Endothelial cell (in vitro differentiated cells): ENCODE measurements around the gene WASF2. TPM values are rescaled to one million over a fixed set of nuclear protein-coding genes. Genes with fewer than 3 reads are reported as not detected.

Experiments
- DNase-seq: peaks from one replicate; pipeline ENCODE4 v3.0.0; 2021; ENCODE audit warnings: low spot score
- H3K27ac Mint-ChIP-seq: one replicate; pipeline ENCODE4 v1.8.0; 2021; ENCODE audit warnings: mixed read lengths, inconsistent platforms; ENCODE audit not compliant: unreplicated experiment
- H3K27me3 Mint-ChIP-seq: one replicate; pipeline ENCODE4 v1.8.0; 2021; ENCODE audit warnings: mild to moderate bottlenecking, moderate library complexity, mixed read lengths, inconsistent platforms; ENCODE audit not compliant: unreplicated experiment
- H3K36me3 Mint-ChIP-seq: one replicate; pipeline ENCODE4 v1.8.0; 2021; ENCODE audit warnings: mild to moderate bottlenecking, low read depth, mixed read lengths, inconsistent platforms; ENCODE audit not compliant: unreplicated experiment
- H3K4me1 Mint-ChIP-seq: one replicate; pipeline ENCODE4 v1.8.0; 2021; ENCODE audit warnings: mild to moderate bottlenecking, mixed read lengths, inconsistent platforms; ENCODE audit not compliant: unreplicated experiment
- H3K4me3 Mint-ChIP-seq: one replicate; pipeline ENCODE4 v1.8.0; 2021; ENCODE audit warnings: mild to moderate bottlenecking, mixed read lengths, inconsistent platforms; ENCODE audit not compliant: unreplicated experiment
- H3K9me3 Mint-ChIP-seq: one replicate; pipeline ENCODE4 v1.8.0; 2021; ENCODE audit warnings: mixed read lengths, inconsistent platforms; ENCODE audit not compliant: unreplicated experiment
- total RNA-seq: library from RNA; stranded (reverse); fragmentation: NEBNext Ultra II Directional; extraction: Animal tissue kit (Norgen Biotek cat#: 25700); gene quantifications from one replicate; pipeline ENCODE4 v1.2.1, GENCODE V29; 2021; ENCODE audit not compliant: unreplicated experiment
- TF ChIP-seq, protein P1 (sequence below): fragments of 200-600 bp; sonication (generic); IDR thresholded peaks from one replicate; pipeline ENCODE4 v1.5.0; 2021; ENCODE audit warnings: antibody characterized with exemption; ENCODE audit not compliant: unreplicated experiment

The WASF2 gene
- total RNA-seq, 1 donor from 2014 or later = 272 TPM

GRCh38 chr1:27447399-27447798, 42.6 kb downstream of the WASF2 start:
- no peak overlapping the region for H3K27ac Mint-ChIP-seq
- peaks cover 4% of the 10 kb centered on the region for H3K36me3 Mint-ChIP-seq
- H3K4me1 Mint-ChIP-seq = peaks cover 19% of the 10 kb centered on the region
- TF ChIP-seq, protein P1, sequence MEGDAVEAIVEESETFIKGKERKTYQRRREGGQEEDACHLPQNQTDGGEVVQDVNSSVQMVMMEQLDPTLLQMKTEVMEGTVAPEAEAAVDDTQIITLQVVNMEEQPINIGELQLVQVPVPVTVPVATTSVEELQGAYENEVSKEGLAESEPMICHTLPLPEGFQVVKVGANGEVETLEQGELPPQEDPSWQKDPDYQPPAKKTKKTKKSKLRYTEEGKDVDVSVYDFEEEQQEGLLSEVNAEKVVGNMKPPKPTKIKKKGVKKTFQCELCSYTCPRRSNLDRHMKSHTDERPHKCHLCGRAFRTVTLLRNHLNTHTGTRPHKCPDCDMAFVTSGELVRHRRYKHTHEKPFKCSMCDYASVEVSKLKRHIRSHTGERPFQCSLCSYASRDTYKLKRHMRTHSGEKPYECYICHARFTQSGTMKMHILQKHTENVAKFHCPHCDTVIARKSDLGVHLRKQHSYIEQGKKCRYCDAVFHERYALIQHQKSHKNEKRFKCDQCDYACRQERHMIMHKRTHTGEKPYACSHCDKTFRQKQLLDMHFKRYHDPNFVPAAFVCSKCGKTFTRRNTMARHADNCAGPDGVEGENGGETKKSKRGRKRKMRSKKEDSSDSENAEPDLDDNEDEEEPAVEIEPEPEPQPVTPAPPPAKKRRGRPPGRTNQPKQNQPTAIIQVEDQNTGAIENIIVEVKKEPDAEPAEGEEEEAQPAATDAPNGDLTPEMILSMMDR = no peak
- peaks cover 6% of the 10 kb centered on the region for H3K27me3 Mint-ChIP-seq
- no peaks in the 10 kb centered on the region for H3K9me3 Mint-ChIP-seq
- DNase-seq = no peak
- H3K4me3 Mint-ChIP-seq = no peak overlapping the region

DNA sequence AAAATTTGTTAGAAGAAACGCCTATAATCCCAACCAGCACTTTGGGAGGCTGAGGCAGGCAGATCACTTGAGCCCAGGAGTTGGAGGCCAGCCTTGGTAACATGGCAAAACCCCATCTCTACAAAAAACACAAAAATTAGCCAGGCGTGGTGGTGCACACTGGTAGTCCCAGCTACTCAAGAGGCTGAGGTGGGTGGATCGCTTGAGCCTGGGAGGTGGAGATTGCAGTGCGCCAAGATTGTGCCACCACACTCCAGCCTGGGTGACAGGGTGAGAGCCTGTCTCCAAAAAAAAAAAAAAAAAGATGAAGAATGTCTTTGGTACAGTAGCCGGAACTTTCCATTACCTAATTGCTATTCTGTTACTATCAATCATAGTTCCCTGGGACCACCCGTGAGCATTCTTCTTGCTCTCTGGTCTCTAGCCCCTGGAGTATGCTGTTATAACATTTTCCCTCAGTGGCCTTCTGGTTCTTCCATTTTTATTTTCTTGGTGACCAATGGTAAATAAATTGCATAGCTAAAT, 43.4 kb downstream of the WASF2 start:
- TF ChIP-seq, protein P1 = no peak
- Mint-ChIP-seq H3K27ac (no peak overlapping the region), H3K4me1 (peaks cover 19% of the 10 kb centered on the region), H3K27me3 (peaks cover 6% of the 10 kb centered on the region), H3K9me3 (no peaks in the 10 kb centered on the region), H3K4me3 (no peak overlapping the region), H3K36me3 (peaks cover 4% of the 10 kb centered on the region)
- no peak for DNase-seq

- Mint-ChIP-seq H3K27ac (peak overlapping the region; percentile 51), H3K27me3 (peaks cover 3% of the 10 kb centered on the region), H3K9me3 (no peaks in the 10 kb centered on the region), H3K4me3 (no peak overlapping the region), H3K4me1 (peaks cover 13% of the 10 kb centered on the region), H3K36me3 (peaks cover 4% of the 10 kb centered on the region)
- TF ChIP-seq, protein P1 = no peak
- no peak for DNase-seq
These were observed 44.6 kb downstream of the WASF2 start for GRCh38 chr1:27445177-27445936.

DNA sequence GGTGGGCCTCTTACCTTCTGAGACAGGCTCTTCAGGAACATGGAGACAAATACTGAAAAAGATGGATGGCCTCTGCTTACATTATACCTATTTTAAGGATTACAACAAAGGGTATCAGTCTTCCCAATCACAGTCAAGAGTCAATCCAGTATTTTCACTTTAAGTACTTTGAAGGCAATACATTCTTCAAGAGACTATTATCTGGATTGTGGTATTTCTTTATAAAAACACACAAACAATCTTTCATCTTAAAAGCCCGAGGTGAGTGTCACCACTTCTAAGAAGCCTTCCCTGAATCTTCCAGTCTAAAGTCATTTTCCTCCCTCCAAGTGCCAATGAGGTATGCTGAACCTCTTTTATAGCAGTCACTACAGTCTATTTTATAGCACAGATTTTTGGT, 45.3 kb downstream of the WASF2 start:
- Mint-ChIP-seq H3K27me3 (peaks cover 3% of the 10 kb centered on the region), H3K4me3 (no peak overlapping the region), H3K9me3 (no peaks in the 10 kb centered on the region), H3K36me3 (peaks cover 4% of the 10 kb centered on the region), H3K4me1 (peaks cover 20% of the 10 kb centered on the region), H3K27ac (peak overlapping the region; percentile 51)
- TF ChIP-seq, protein P1 = no peak
- no peak for DNase-seq

- peak overlapping the region; percentile 53 for H3K27ac Mint-ChIP-seq
- H3K9me3 Mint-ChIP-seq = no peaks in the 10 kb centered on the region
- no peak overlapping the region for H3K4me3 Mint-ChIP-seq
- no peak for DNase-seq
- H3K27me3 Mint-ChIP-seq = no peaks in the 10 kb centered on the region
- peaks cover 3% of the 10 kb centered on the region for H3K36me3 Mint-ChIP-seq
- peaks cover 49% of the 10 kb centered on the region for H3K4me1 Mint-ChIP-seq
- TF ChIP-seq, protein P1 = no peak
These were observed 50.8 kb downstream of the WASF2 start for GRCh38 chr1:27439150-27439549.
